Activated gamma-delta T cell treated with anti-CD3 and anti-CD28 coated beads, Interleukin-2, amount 50 U/mL, for 16 hours (primary cell): ENCODE measurements around the gene MRPL28.
A peak's percentile ranks its signal among the peaks of the same experiment; 100 is the strongest.
"Not testable (repeated sequence)": the region's sequence is repeated elsewhere in the genome, so short reads cannot be mapped to it uniquely, and the experiment has no call there.

ENCODE experiments used
- DNase-seq: peaks from one replicate; pipeline ENCODE4 v3.0.0-alpha.2; 2020; ENCODE audit warnings: low read depth

The MRPL28 gene

DNA sequence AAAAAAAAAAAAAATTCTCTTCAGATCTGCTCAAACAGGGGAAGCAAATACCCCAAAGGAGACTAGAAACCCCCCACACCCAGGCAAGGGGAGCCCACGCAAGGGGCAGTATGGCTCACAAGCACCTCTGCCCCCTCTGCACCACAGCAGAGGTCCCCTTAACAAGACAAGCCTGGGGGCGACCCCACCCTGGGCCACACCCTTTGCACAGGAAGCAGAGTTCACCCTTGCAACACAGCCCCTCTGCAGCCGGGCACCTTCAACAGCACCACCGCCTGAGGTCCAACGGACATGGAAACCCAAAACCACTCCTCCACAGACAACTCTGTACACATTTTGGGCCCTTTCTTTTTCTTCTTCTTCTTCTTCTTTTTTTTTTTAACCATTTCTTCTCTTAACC is 30.7 kb downstream of the MRPL28 start:
- no peak for DNase-seq

GRCh38 chr16:337975-338575 is 32.3 kb downstream of the MRPL28 start:
- DNase-seq = no peak

- DNase-seq = no peak
Measured at GRCh38 chr16:337437-337836, 32.9 kb downstream of the MRPL28 start.

DNA sequence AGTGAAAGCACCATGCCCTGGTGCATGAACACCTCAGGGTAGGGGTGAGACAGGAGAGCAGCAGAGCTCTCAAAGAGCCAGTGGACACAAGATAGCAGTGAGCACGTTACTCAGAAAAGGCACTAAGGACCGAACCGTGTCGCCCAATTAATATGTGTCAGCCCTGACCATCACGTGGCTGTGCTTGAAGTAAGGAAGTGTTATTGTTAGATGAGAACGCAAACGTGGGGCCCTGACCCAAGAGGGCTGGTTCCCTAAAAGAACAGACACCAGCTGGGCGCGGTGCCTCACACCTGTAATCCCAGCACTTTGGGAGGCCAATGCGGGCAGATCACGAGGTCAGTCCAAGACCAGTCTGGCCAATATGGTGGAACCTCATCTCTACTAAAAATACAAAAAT is 34.1 kb downstream of the MRPL28 start:
- DNase-seq = no peak

GRCh38 chr16:334861-335632 is 35.3 kb downstream of the MRPL28 start:
- not testable (repeated sequence) for DNase-seq

GRCh38 chr16:334164-334832 is 36.0 kb downstream of the MRPL28 start:
- DNase-seq = not testable (repeated sequence)

DNA sequence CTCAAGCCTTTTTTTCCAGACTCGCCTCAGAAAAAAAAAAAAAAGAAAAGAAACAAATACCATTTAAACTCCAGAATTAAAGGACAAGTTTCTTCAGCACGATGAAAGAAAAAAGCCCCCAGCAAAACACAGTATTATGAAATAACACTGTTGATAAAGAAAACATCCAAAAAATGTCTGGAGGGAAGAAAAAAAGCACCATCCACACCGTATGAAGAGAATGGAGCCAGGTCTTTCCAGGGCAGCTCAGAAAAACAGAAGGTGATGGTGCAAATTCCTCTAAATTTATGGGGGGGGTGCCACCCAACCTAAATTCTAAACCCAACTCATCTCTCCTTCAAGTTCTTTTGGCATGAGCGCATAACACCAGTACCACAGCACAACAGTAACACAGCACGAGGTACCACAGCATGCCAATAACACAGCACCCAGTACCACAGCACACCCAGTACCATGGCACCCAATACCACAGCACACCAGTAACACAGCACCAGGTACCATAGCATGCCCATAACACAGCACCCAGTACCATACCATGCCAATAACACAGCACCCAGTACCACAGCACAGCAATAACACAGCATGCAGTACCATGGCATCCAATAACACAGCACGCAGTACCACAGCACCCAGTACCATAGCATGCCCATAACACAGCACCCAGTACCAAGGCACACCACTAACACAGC is 36.8 kb downstream of the MRPL28 start:
- DNase-seq = no peak

DNA sequence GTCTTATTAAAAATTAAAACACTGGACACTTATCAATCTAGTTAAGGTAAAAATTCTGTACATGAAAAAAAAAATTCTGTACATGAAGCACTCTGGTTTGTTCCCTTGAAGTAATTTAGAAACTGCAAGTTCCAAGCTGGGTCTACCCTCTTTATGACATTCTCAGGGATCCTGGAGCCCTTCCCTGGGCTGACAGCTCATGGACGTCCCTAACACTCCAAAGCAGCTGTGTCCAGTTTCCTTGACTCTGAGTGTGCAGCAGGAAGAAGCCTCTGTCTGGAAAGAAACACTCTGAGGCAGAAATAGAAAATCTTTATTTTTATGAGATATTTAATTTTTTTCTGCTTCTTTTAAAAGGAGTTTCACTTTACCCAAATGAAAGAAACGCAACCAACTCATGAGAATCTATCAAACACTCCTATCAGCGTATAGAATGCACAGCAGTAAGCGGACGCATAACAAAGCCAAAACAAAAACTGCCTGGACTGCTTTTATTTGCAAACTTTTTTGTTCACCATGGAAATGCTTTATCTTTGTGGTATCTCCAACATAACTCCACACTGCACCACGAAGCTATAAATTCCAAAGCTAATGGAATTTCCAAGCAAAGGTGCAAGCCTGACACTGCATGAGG is 39.0 kb downstream of the MRPL28 start:
- DNase-seq = not testable (repeated sequence)

DNA sequence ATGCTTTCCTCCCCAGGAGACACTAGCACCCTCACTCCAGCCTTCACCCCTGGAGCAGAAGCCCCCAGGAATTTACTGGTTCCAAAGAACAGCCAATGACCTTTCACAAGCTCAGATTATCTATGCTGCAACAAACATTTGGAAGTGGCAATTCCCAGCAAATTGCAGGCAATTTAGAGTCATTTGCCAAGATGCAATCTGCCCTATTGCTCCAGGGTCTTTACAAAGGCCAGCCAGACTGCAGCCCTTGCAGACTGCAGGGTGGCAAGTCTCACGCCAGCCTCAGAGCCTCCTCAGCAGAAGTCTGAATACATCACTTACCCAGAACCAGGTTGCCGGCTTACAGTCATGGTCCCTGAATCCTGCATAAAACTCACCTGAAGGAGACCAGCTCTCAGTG is 39.6 kb downstream of the MRPL28 start:
- DNase-seq = no peak

GRCh38 chr16:325375-326145 is 44.8 kb downstream of the MRPL28 start:
- DNase-seq = no peak

GRCh38 chr16:324451-325334 is 45.6 kb downstream of the MRPL28 start:
- peak; percentile 52 for DNase-seq

DNA sequence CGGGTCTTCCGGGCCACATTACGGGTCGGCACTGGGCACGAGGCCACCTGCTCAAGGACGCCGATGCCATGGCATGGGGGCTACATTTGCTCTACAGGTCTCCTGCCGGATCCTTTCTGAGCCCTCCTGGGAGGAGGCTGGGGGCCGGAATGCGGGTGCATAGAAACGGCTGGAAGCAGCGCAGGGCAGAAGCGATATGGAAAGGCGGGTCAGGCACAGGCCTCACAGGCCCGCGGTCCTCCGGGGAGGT is 46.2 kb downstream of the MRPL28 start:
- DNase-seq = no peak

DNA sequence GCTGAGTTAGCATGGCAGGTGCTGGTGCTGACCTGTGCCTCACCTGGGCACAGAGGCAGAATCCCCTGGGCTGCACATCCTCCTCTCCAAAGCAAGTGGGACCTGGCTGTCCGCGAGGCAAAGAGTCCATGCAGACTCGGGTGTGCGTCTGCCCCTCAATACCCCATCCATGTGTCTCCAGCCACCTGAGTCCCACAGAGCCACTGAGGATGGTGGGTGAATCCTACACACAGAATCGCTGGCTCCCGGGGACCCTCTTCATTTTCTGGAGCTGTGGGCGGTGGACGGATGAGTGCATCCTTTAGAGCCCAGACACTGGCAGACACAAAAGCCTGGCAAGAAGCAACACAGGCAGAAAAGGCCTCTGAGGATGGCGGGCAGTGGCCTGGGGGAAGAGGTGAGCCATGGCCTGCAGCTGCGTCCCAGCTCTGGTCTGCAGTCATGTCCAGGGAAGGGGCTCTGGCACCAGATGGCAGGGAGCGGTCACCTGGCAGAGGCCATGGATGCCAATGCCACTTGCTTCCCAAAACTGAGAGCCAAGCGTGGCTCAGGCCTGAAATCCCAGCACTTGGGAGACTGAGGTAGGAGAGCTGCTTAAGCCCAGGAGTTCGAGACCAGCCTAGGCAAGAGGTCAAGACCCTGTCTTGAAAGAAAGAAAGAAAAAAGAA is 47.7 kb downstream of the MRPL28 start:
- DNase-seq = no peak

DNA sequence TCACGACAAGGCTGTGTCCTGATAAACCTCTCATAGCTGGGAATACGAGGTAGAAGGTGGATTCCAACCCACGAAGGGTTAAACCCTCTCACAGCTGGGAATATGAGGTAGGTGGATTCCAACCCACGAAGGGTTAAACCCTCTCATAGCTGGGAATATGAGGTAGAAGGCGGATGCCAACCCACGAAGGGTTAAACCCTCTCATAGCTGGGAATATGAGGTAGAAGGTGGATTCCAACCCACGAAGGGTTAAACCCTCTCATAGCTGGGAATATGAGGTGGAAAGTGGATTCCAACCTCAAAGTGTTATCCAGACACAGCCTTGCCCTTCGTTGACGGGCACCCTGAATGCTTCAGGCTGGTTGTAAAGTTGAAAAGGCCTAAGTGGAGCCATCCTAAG is 48.8 kb downstream of the MRPL28 start:
- DNase-seq = no peak

- DNase-seq = no peak
Measured at GRCh38 chr16:320206-320605, 50.1 kb downstream of the MRPL28 start.

DNA sequence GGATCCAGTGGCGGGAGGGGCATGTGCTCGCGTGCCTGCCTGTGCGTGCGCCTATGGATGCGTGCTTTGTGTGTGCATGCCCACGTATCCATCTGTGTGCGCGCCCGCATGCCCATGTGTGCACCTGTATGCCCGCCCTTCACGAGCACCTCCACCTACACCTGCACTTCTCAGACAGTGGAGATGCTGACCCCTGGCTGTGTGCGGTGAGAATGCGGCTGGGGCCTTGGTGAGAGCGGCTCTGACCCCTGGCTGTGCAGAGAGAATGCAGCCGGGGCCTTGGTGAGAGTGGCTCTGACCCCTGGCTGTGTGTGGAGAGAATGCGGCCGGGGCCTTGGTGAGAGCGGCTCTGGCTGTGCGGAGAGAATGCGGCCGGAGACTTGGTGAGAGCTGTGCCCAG is 51.7 kb downstream of the MRPL28 start:
- no peak for DNase-seq

DNA sequence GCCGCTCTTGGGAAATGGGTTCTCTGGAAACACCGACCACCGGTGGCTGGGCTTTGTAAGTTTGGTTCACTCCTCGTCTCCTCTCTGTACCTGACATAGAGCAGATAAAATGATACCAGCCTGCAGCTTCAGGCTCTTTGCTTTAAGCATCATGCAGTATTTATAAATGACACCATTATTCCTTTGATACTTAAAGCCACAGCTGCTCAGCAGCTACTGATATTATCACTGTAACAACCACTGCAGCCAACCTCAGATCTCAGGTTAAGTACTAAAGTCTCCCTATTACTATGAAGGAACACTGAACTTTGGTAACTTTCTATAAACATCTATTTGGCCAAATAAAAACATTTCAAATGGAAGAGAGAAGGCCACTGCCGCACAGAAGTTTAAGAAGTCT is 52.8 kb downstream of the MRPL28 start:
- DNase-seq = no peak
